Liver (tissue), 9 donors: Measurements from ENCODE around the gene TRIP13. TPM values are rescaled to one million over a fixed set of nuclear protein-coding genes. Genes with fewer than 3 reads are reported as not detected.
"Not testable (repeated sequence)": the region's sequence is repeated elsewhere in the genome, so short reads cannot be mapped to it uniquely, and the experiment has no call there.

Experiments used
- DNase-seq: peaks from one replicate; pipeline ENCODE4 v3.0.0-alpha.2; 2017; ENCODE audit warnings: low spot score
- H3K27ac ChIP-seq, 2 donors: one replicate each; pipeline ENCODE4 v1.7.0; 2013; ENCODE audit warnings: inconsistent platforms in 2 of 2, low read length in 2 of 2, control low read depth in 1 of 2, low read depth in 1 of 2, mild to moderate bottlenecking in 1 of 2
- H3K27me3 ChIP-seq, 4 donors: one replicate each; pipeline versions ENCODE4 v1.6.1 to v1.7.0; 2013; ENCODE audit warnings: low read length in 3 of 4, inconsistent platforms in 1 of 4, mild to moderate bottlenecking in 1 of 4, moderate library complexity in 1 of 4; ENCODE audit not compliant: control insufficient read depth in 4 of 4, insufficient read depth in 4 of 4
- H3K36me3 ChIP-seq, 4 donors: one replicate each; pipeline versions ENCODE4 v1.6.1 to v1.7.0; 2013; ENCODE audit warnings: low read length in 3 of 4, mild to moderate bottlenecking in 3 of 4, low read depth in 1 of 4, moderate library complexity in 1 of 4; ENCODE audit not compliant: control insufficient read depth in 4 of 4, insufficient read depth in 3 of 4
- H3K4me1 ChIP-seq, 4 donors: one replicate each; pipeline versions ENCODE4 v1.6.1 to v1.7.0; 2013; ENCODE audit warnings: low read length in 3 of 4, mild to moderate bottlenecking in 3 of 4, moderate library complexity in 1 of 4; ENCODE audit not compliant: control insufficient read depth in 4 of 4, insufficient read depth in 4 of 4
- H3K4me3 ChIP-seq, 3 donors: one replicate each; pipeline versions ENCODE4 v1.6.1 to v1.7.0; 2013; ENCODE audit warnings: low read length in 3 of 3, control low read depth in 1 of 3, low read depth in 1 of 3, mild to moderate bottlenecking in 1 of 3
- H3K9ac ChIP-seq, 2 donors: one replicate each; pipeline ENCODE4 v1.7.0; 2013; ENCODE audit warnings: low read length in 2 of 2, mild to moderate bottlenecking in 2 of 2, moderate library complexity in 2 of 2, control low read depth in 1 of 2, low read depth in 1 of 2
- H3K9me3 ChIP-seq, 4 donors: one replicate each; pipeline versions ENCODE4 v1.6.1 to v1.7.0; 2013; ENCODE audit warnings: low read length in 3 of 4; ENCODE audit not compliant: control insufficient read depth in 4 of 4
- EGR1 ChIP-seq, 2 donors: IDR thresholded peaks; 2 replicates each; pipeline ENCODE4 v1.6.1; 2016 to 2018; ENCODE audit warnings: antibody characterized with exemption in 2 of 2, low read depth in 2 of 2
- FOXA1 ChIP-seq: IDR thresholded peaks from 2 replicates; pipeline ENCODE4 v1.6.1; 2016; ENCODE audit warnings: antibody characterized with exemption
- FOXA2 ChIP-seq: IDR thresholded peaks from 2 replicates; pipeline ENCODE4 v1.6.1; 2016; ENCODE audit warnings: antibody characterized with exemption
- GABPA ChIP-seq, 2 donors: IDR thresholded peaks in 1 of 2; conservative IDR thresholded peaks in 1 of 2; 2 replicates each; pipeline ENCODE4 v1.6.1; 2016; ENCODE audit warnings: antibody characterized with exemption in 2 of 2, mild to moderate bottlenecking in 1 of 2, moderate library complexity in 1 of 2
- HNF4A ChIP-seq, 2 donors: conservative IDR thresholded peaks; 2 replicates each; pipeline ENCODE4 v1.6.1; 2016; ENCODE audit warnings: antibody characterized with exemption in 2 of 2, mild to moderate bottlenecking in 2 of 2
- HNF4G ChIP-seq: IDR thresholded peaks from 2 replicates; pipeline ENCODE4 v1.6.1; 2016; ENCODE audit warnings: antibody characterized with exemption
- JUND ChIP-seq, 2 donors: IDR thresholded peaks; 2 replicates each; pipeline ENCODE4 v1.6.1; 2016; ENCODE audit warnings: antibody characterized with exemption in 2 of 2
- NR2F2 ChIP-seq: IDR thresholded peaks from 2 replicates; pipeline ENCODE4 v1.6.1; 2016; ENCODE audit warnings: antibody characterized with exemption
- RAD21 ChIP-seq, 2 donors: IDR thresholded peaks; 2 replicates each; pipeline ENCODE4 v1.6.1; 2016; ENCODE audit warnings: antibody characterized with exemption in 2 of 2, mild to moderate bottlenecking in 2 of 2
- RXRA ChIP-seq, 2 donors: IDR thresholded peaks; 2 replicates each; pipeline ENCODE4 v1.6.1; 2017 to 2018; ENCODE audit warnings: antibody characterized with exemption in 2 of 2, mild to moderate bottlenecking in 1 of 2
- SP1 ChIP-seq: IDR thresholded peaks from 2 replicates; pipeline ENCODE4 v1.6.1; 2018; ENCODE audit warnings: antibody characterized with exemption, mild to moderate bottlenecking
- TAF1 ChIP-seq: conservative IDR thresholded peaks from 2 replicates; pipeline ENCODE4 v1.6.1; 2016; ENCODE audit warnings: antibody characterized with exemption, mild to moderate bottlenecking
- YY1 ChIP-seq: IDR thresholded peaks from 2 replicates; pipeline ENCODE4 v1.6.1; 2016; ENCODE audit warnings: antibody characterized with exemption, mild to moderate bottlenecking
- WGBS: extraction: QIAGEN DNeasy Blood & Tissue Kit; methylation state at CpG from one replicate; pipeline ENCODE4 v1.1.7; 2013; 5-methylcytosine and 5-hydroxymethylcytosine counted together
- polyA plus RNA-seq, 2 donors: library from polyadenylated mRNA; stranded (reverse) in 1 of 2; unstranded in 1 of 2; fragments of 200-250 nt in 1 of 2; fragments of >200 nt in 1 of 2; fragmentation: Nextera tagmentation in 1 of 2; extraction: Ambion mirVana in 1 of 2; gene quantifications; one replicate each; pipeline versions ENCODE4 v1.2.1 to v1.2.3, GENCODE V29; 2013 to 2015
- total RNA-seq, 2 donors: library from RNA; depleted of rRNA; stranded (reverse); fragments of >200 nt; gene quantifications; one replicate each; pipeline ENCODE4 v1.2.3, GENCODE V29; 2014
- TF ChIP-seq, protein P1 (sequence below): IDR thresholded peaks from 2 replicates; pipeline ENCODE4 v1.6.1; 2016; ENCODE audit warnings: antibody characterized with exemption
- TF ChIP-seq, protein P2 (sequence below): fragments of 150-350 bp; IDR thresholded peaks from 2 replicates; pipeline ENCODE4 v1.5.1; 2017; ENCODE audit warnings: improper control_type of control experiment, low read depth, low read length; ENCODE audit not compliant: missing input control
- TF ChIP-seq, protein P3 (sequence below): IDR thresholded peaks from 2 replicates; pipeline ENCODE4 v1.6.1; 2016; ENCODE audit warnings: antibody characterized with exemption, mild to moderate bottlenecking
- TF ChIP-seq, protein P4 (sequence below): IDR thresholded peaks from 2 replicates; pipeline ENCODE4 v1.6.1; 2016; ENCODE audit warnings: antibody characterized with exemption
- TF ChIP-seq, protein P5 (sequence below): IDR thresholded peaks from 2 replicates; pipeline ENCODE4 v1.6.1; 2016; ENCODE audit warnings: antibody characterized with exemption
- donor health status: healthy.
- donor health status: healthy.
- donor health status: healthy.
- donor health status: healthy.
- donor health status: healthy.

Gene TRIP13
- total and polyA plus RNA-seq, 4 donors, result 0.42 to 12.4 (median 0.84) TPM

DNA sequence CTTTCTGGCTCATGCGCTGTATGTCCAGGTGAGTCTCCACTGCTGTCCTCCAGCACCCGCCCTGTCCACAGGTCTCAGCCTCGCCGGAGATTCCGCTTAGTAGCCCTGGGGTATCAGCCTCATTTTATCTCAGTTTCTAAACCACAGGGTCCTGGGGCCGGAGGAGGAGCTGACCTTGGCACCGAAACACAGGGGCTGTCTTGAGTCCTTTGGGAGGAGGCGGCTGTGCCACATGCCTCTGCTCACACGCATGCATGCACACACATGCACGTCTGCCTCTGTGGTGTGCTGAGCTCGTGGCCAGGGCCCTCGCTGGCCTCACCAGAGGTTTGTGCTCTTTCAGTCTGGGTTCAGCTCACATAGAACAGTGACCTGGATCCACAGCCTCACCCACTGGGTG, 23.3 kb downstream of the TRIP13 start (continued):
- TF ChIP-seq, protein P1, sequence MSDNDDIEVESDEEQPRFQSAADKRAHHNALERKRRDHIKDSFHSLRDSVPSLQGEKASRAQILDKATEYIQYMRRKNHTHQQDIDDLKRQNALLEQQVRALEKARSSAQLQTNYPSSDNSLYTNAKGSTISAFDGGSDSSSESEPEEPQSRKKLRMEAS, result no peak
- no peak for TF ChIP-seq EGR1 (IDR thresholded peaks at IDR 0.05; ENCODE audit: low read depth in 2 of 2)

DNA sequence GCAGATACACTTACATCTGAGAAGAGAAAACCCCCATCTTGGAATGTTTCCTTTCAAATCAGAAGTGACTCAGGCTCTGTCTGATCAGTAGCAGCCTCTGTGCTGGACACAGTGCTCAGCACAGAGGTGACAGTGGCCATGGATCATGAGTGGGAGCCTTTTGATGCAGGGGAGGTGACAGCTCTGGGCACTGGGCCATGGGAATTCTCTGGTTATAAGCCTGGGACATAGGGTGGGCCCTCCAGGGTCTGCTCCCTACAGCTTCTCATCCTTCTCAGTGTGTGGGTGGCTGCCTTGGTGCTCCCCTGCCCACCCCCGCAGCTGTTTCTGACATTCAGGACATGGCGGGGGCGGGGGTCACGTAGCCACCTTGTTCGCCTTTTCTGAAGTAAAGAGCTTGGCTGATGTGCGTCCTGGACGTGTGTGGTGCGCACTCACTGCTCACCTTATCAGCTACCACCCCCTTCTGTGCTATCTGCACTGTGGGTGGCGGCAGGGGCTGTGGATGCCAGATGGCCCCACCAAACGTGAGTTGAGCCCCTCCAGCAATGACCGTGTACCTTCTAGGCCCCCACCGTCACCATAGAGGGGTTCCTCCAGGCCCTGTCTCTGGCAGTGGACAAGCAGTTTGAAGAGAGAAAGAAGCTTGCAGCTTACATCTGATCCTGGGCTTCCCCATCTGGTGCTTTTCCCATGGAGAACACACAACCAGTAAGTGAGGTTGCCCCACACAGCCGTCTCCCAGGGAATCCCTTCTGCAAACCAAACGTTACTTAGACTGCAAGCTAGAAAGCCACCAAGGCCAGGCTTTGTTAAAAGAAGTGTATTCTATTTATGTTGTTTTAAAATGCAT, 24.0 kb downstream of the TRIP13 start:
- WGBS, result 94% methylated on average over 14 of the region's 14 CpGs
- Histone ChIP-seq H3K36me3 (no peaks in the 10 kb centered on the region), H3K4me1 (no peaks in the 10 kb centered on the region), H3K4me3 (no peak overlapping the region), H3K9me3 (no peaks in the 10 kb centered on the region), H3K27me3 (no peaks in the 10 kb centered on the region), H3K9ac (no peak overlapping the region), H3K27ac (no peak overlapping the region)
- TF ChIP-seq SP1, result no peak
- no peak for TF ChIP-seq FOXA1
- TF ChIP-seq RAD21 (IDR thresholded peaks at IDR 0.05), result no peak
- no peak for TF ChIP-seq RXRA (IDR thresholded peaks at IDR 0.05)
- TF ChIP-seq, protein P2, sequence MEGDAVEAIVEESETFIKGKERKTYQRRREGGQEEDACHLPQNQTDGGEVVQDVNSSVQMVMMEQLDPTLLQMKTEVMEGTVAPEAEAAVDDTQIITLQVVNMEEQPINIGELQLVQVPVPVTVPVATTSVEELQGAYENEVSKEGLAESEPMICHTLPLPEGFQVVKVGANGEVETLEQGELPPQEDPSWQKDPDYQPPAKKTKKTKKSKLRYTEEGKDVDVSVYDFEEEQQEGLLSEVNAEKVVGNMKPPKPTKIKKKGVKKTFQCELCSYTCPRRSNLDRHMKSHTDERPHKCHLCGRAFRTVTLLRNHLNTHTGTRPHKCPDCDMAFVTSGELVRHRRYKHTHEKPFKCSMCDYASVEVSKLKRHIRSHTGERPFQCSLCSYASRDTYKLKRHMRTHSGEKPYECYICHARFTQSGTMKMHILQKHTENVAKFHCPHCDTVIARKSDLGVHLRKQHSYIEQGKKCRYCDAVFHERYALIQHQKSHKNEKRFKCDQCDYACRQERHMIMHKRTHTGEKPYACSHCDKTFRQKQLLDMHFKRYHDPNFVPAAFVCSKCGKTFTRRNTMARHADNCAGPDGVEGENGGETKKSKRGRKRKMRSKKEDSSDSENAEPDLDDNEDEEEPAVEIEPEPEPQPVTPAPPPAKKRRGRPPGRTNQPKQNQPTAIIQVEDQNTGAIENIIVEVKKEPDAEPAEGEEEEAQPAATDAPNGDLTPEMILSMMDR, result no peak
- TF ChIP-seq JUND (IDR thresholded peaks at IDR 0.05), result no peak
- TF ChIP-seq NR2F2, result no peak
- TF ChIP-seq YY1, result no peak
- no peak for TF ChIP-seq HNF4G
- no peak for TF ChIP-seq GABPA (IDR thresholded peaks at IDR 0.05 in 1 of 2, conservative IDR thresholded peaks at IDR 0.05 in 1 of 2)
- TF ChIP-seq FOXA2, result no peak
- TF ChIP-seq, protein P3, sequence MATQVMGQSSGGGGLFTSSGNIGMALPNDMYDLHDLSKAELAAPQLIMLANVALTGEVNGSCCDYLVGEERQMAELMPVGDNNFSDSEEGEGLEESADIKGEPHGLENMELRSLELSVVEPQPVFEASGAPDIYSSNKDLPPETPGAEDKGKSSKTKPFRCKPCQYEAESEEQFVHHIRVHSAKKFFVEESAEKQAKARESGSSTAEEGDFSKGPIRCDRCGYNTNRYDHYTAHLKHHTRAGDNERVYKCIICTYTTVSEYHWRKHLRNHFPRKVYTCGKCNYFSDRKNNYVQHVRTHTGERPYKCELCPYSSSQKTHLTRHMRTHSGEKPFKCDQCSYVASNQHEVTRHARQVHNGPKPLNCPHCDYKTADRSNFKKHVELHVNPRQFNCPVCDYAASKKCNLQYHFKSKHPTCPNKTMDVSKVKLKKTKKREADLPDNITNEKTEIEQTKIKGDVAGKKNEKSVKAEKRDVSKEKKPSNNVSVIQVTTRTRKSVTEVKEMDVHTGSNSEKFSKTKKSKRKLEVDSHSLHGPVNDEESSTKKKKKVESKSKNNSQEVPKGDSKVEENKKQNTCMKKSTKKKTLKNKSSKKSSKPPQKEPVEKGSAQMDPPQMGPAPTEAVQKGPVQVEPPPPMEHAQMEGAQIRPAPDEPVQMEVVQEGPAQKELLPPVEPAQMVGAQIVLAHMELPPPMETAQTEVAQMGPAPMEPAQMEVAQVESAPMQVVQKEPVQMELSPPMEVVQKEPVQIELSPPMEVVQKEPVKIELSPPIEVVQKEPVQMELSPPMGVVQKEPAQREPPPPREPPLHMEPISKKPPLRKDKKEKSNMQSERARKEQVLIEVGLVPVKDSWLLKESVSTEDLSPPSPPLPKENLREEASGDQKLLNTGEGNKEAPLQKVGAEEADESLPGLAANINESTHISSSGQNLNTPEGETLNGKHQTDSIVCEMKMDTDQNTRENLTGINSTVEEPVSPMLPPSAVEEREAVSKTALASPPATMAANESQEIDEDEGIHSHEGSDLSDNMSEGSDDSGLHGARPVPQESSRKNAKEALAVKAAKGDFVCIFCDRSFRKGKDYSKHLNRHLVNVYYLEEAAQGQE, result no peak
- TF ChIP-seq TAF1, result no peak
- TF ChIP-seq, protein P4, sequence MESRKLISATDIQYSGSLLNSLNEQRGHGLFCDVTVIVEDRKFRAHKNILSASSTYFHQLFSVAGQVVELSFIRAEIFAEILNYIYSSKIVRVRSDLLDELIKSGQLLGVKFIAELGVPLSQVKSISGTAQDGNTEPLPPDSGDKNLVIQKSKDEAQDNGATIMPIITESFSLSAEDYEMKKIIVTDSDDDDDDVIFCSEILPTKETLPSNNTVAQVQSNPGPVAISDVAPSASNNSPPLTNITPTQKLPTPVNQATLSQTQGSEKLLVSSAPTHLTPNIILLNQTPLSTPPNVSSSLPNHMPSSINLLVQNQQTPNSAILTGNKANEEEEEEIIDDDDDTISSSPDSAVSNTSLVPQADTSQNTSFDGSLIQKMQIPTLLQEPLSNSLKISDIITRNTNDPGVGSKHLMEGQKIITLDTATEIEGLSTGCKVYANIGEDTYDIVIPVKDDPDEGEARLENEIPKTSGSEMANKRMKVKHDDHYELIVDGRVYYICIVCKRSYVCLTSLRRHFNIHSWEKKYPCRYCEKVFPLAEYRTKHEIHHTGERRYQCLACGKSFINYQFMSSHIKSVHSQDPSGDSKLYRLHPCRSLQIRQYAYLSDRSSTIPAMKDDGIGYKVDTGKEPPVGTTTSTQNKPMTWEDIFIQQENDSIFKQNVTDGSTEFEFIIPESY, result no peak
- TF ChIP-seq, protein P1, result no peak
- TF ChIP-seq, protein P5, sequence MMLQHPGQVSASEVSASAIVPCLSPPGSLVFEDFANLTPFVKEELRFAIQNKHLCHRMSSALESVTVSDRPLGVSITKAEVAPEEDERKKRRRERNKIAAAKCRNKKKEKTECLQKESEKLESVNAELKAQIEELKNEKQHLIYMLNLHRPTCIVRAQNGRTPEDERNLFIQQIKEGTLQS, result no peak
- no peak for TF ChIP-seq EGR1 (IDR thresholded peaks at IDR 0.05; ENCODE audit: low read depth in 2 of 2)
- TF ChIP-seq HNF4A (conservative IDR thresholded peaks at IDR 0.05), result no peak
- peak; percentile 58 for DNase-seq

DNA sequence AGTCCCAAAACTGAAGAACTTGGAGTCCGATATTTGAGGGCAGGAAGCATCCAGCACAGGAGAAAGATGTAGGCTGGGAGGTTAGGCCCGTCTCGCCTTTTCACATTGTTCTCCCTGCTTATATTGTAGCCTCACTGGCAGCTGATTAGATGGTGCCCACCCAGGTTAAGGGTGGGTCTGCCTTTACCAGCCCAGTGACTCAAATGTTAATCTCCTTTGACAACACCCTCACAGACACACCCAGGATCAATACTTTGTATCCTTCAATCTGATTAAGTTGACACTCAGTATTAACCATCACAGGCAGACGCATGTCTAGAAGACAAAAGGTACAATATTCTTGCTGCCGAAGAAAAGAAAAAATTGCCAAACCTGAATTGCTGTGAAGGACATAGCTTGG, 26.0 kb downstream of the TRIP13 start:
- H3K36me3 ChIP-seq, H3K4me1 ChIP-seq, H3K4me3 ChIP-seq, H3K27me3 ChIP-seq, H3K27ac ChIP-seq, H3K9me3 ChIP-seq, DNase-seq, H3K9ac ChIP-seq: not testable (repeated sequence)
- WGBS, result 98% methylated on average over 5 of the region's 5 CpGs
